Caki2 (cell line): ENCODE data around the gene AGBL1. TPM values are rescaled to one million over a fixed set of nuclear protein-coding genes. Genes with fewer than 3 reads are reported as not detected.
A peak's percentile ranks its signal among the peaks of the same experiment; 100 is the strongest.
"Not testable (repeated sequence)": the region's sequence is repeated elsewhere in the genome, so short reads cannot be mapped to it uniquely, and the experiment has no call there.

Source experiments
- DNase-seq: peaks from one replicate; pipeline ENCODE4 v3.0.0-alpha.2; 2015; ENCODE audit warnings: low read depth
- in situ Hi-C: cut with HindIII; loops from 2 replicates; pipeline ENCODE4 v1.10.0; 2016; ENCODE audit warnings: low sequenced_read_pairs, low pct_unique_long_range_greater_than_20kb, mixed read lengths
- total RNA-seq: library from RNA; depleted of rRNA; stranded (reverse); fragments of >200 nt; shearing (Covaris generic); gene quantifications from 2 replicates; pipeline ENCODE4 v1.2.3, GENCODE V29; 2014; ENCODE audit warnings: low replicate concordance

AGBL1 gene
- total RNA-seq, 1 experiment from 2014 or later, result not detected

DNA sequence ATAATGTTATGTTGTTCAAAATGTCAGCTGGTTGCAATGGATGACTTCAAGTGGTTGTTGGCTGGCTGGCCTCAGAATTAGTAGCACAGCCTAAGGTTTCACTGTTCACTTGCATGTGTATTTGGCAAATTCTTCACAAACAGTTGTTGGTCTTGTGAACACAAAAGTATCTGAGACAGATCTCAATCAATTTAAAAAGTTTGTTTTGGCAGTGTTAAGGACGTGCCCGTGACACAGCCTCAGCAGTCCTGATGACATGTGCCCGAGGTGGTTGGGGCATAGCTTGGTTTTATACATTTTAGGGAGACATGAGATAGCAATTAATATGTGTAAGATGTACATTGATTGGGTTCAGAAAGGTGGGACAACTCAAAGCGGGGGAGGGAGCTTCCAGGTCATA lies 436.0 kb downstream of the AGBL1 start:
- in situ Hi-C loops, result no loop called here

DNA sequence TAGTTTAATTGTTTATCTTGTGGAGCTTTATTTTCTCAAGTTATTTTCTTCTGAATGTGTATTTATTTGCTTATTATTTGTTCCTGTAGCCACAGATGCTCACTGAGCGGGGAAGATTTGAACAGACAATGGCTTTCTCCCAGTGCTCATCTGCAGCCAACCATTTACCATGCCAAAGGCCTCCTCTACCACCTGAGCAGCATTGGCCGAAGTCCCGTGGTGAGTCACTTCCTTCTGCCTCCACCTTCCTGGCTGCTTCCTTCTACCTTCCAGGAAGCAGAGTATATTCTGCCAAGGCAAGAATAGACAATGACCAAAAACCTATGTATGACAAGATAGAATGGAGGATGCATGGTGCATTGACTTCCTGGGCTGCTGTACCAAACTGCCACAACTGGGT lies 443.1 kb downstream of the AGBL1 start:
- in situ Hi-C loops, result no loop called here
- DNase-seq, result no peak

More for the DNA sequence above, 436.0 kb downstream of the AGBL1 start:
- DNase-seq, result no peak

DNA sequence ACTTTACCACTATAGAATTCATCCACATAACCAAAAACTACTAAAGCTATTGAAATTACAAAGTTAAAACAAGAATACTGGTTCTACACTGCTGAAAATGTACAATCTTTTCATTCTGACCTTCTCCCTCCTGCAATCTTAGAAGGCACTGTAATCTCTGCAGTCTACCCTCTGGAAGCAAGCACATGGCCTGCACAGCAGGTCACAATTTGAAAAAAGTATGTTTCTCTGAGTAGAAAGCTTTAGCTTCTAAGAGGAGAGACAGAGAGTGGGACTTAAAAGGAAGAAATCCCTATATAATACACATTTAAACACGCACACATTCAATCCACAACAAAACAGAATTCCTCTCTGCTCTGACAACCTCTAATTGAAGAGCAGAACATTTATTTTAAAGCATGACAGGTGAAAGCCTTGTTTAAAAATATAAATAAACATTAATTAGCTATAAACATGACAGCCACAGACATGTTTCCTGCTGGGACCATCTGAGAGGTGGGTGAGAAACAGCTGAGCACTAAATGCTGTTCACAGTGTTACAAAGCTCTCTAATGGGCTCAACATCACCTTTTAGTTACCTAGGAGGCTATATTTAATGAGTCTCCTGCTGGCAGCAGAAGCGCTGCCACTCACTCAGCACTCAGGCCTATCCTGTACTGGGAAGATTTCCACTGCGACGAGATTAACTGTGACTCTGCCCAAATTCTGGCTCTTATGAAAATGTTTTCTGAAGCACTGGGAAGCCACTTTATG lies 447.4 kb downstream of the AGBL1 start:
- in situ Hi-C loops, result no loop called here
- no peak for DNase-seq

DNA sequence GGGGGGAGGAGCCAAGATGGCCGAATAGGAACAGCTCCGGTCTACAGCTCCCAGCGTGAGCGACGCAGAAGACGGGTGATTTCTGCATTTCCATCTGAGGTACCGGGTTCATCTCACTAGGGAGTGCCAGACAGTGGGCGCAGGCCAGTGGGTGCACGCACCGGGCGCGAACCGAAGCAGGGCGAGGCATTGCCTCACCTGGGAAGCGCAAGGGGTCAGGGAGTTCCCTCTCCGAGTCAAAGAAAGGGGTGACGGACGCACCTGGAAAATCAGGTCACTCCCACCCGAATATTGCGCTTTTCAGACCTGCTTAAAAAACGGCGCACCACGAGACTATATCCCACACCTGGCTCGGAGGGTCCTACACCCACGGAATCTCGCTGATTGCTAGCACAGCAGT lies 448.4 kb downstream of the AGBL1 start:
- in situ Hi-C loops, DNase-seq: not testable (repeated sequence)

DNA sequence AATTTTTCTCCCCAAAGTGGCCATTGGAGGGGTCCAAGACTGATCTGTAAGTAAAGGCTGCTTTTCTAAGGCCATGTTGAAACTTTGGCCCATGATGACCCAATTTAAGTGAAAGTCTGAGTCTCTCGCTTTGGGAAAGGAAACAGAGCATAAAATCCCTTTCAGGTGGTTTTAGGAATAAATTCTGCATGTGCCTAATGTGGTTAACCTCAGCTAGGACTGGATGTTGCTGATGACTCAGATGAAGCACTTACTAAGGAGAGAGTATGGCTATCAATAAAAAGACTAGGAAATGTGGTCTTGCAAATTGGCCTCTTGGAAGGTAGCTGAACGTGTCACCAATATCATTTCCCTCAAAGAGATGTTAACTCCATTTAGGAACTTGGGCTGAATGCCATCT lies 458.5 kb downstream of the AGBL1 start:
- in situ Hi-C loops, result no loop called here
- no peak for DNase-seq

DNA sequence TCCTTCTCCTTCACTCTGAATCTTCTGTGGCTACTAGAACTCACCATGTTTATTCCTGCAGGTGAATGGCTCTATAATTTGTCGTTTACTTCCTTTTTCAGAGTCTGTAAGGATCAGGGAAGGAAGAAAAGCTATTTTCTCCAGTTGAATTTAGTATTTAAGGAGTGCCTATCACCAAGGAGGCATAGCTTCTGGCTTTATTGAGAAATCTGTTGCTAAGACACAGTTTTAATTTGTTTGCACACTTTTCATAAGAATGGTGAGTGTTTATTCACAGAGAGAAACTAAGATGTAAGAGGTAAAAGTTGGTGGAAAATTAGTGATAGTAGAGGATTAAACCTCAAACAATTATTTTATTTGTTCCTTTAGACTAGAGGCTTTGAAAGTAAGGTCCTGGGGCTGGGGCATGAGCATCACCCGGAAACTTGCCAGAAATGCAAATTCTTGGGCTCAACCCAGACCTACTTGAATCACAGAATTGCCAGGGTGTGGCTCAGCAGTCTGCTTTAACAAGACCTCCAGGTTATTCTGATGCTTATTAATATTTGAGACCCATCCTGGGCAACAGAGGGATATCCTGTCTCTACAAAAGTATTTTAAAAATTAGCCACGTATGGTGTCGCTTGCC lies 461.3 kb downstream of the AGBL1 start:
- in situ Hi-C loops, result no loop called here
- DNase-seq, result no peak

DNA sequence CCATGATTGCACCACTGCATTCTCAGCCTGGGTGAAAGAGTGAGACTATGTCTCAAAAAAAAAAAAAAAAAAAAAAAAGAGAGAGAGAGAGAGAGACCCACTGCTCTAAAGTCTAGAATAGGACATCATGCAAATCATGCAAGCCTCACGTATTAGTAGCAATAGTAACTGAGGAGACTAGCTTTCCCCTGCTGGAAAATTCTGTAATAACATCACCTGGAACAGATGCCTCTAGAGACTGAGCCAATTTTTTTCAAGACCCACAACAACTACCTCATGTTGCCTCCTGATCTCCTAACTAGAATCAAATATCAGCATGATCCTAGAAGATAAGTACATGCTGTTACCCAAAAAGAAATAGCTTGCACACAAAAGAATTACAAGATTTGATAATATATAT lies 461.9 kb downstream of the AGBL1 start:
- no peak for DNase-seq
- in situ Hi-C loops, result no loop called here

DNA sequence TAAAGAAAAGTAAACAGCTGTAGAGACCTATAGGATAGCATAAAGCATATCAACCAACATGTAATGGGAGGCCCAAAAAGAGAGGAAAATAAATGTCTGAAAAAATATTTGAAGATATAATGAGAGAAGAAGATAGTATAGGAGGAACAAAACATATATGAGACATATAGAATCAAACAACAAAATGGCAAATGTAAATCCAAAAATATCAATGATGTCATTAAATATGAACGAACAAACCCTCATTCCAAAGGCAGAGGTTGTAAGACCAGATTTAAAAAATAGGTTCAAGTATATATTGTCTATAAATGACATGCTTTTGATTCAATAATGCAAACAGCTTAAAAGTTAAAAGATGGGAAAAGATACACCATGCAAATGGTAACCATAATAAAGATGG lies 470.4 kb downstream of the AGBL1 start:
- DNase-seq, result no peak
- in situ Hi-C loops, result no loop called here

DNA sequence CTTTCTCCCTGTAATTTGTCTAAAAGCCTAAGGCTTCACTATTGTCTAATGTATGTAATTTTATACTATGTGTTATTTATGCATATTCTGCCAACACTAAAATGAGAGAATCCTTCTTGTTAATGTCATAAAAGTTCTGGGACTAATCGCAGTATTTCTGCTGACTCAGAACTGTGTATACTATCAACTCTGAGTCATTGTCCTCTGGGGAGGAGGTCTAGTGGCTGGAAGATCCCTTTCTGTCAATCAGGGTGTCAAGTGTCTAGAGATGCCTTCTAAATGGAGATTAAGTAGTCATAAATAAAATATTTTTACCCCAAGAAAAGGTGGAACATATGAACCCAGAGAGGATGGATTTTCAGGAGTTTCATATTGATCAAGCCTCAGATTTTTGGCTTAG lies 473.4 kb downstream of the AGBL1 start:
- peak; percentile 3 for DNase-seq
- in situ Hi-C loops, result no loop called here

DNA sequence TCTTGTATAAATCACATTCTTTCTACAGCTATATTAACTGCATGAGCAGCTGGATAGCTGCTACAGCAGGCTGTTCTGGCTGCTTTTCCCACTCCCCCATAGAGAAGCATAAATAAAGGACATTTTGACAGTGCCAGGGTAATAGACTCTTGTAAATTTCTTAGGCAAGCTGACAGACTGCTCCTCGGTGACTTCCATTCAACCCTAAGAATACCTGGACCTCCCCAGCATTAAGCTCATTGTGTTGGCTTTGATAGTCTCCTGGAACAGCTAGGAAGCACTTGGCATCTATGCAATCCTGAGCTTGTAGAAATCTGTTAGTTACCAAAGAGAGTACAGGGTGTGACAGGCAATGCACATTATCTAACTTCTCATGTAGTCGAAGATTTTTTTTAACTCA lies 475.4 kb downstream of the AGBL1 start:
- DNase-seq, result no peak
- in situ Hi-C loops, result no loop called here

DNA sequence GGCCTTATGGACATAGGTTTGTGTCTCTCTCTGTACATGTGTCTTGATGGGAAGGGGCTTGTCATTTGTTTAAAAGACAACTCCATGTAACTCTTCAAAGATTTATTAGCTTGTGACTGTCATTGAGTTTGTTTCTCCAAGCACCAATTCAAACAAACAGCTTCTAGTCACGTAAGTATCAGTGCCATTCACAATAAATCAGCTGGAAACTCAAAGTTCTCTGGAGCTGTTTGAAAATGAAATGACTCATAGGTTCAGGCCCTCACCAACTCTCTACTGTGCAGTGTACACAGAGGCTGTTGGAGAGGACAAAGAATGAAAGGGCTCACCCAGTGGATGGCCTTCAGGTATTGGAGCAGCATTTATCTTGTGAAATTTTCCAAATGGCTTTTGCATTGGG lies 476.3 kb downstream of the AGBL1 start:
- in situ Hi-C loops, result no loop called here
- no peak for DNase-seq

DNA sequence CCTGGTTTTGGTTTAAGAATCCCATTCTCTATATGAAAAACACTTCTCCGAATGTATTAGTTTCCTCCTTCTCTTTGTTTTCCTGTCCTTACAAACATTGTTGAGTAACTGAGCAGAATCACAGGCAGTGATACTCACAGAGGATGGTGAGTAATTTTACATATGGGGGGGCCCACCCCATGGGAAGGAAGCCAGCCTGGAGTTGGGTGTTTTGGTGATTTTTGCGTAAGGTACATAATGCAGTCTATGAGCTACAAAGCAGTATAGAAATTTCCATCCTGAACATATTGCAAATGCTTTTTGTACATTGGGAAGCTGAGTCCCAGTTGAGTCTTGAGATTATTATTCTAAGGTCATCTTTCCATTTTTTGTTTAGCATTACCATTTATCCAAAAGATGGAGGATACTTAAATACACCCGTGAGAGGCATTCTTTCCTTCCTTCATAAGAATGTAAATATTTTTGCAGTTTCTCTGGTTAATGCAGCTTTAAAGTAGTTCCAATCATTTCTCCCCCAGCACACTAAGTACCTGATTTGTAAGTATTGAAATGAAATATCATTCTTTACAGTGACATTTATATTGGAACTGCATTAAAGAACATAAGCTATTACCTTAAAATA lies 476.8 kb downstream of the AGBL1 start:
- DNase-seq, result no peak
- in situ Hi-C loops, result no loop called here

DNA sequence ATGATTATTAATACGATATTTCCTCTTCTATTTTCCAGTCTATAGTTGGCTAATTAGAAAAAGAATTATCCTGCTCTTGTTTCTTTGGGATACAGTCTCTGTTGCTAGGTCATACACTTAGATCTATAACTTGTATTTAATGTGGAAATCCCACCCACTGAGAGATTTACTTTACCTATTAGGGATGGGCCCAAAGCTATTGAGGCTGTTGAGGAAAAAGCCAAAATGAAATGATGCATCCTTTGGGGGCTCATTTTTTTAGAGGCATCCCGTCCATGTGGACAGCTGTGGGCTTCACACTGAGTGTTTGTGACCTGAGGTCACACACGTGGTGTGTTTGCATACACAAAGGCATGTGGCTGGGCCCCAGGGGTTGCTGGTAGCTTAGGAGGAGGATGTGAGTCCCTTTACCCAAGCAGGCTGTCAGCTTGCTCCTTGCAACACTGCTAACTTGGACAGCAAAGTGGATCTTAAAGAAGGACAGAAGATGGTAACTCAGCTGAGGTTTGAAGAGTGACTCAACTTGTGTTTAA lies 477.4 kb downstream of the AGBL1 start:
- in situ Hi-C loops, result no loop called here

DNA sequence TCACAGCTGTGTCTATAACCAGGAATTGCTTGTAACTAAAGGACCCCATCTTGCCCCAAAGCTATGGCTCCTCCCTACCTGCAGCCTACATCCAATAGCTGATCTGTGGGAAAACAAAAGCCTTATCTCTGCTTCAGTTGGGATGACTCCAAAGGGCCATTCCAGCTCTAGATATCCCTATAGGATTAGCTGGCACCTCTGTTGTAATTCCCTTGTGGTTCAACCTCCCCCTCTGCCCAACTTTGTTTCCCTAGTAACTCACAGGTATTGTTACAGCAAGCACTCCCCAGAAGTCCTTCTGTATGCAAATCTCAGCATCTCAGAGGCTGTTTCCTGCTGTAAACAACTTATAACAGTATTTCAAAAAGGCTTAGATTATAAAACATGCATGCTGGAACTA lies 478.6 kb downstream of the AGBL1 start:
- no peak for DNase-seq
- in situ Hi-C loops, result no loop called here

More for the DNA sequence above, 477.4 kb downstream of the AGBL1 start:
- DNase-seq, result no peak

DNA sequence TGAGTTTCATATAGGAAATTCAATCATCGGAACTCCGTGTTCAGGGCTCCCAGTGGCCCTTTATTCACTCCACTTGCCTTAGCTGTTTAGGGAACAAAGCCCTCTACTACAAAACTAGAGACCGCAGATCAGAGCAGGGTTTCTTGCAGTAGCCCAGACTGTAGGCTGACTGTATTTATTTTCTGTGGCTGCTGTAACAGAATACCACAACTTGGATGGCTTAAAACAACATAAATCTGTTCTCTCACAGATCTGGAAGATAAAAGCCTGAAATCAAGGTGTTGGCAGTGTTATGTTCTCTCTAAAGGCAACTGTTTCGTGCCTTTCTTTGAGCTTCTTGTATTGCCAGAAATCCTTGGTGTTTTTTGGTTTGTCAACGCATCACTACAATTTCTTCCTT lies 479.0 kb downstream of the AGBL1 start:
- in situ Hi-C loops, result no loop called here
- DNase-seq, result no peak

DNA sequence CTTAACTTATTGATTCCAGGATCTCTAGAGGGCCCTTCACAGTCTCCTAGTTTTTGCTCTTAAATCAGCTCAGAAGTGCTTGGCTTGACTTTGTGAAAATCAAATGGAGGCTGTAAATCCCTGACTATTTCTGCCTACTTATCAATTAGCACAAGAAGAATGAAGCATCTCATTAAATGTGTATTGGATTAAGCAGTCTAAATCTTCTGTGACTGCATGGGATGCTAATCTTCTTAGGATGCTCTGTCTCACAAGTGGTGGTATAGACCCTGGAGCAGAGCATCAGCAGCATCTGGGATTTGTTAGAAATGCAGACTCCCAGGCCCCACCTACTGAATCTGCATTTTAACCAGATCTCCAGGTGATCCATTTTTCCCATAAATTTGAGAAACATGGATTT lies 488.7 kb downstream of the AGBL1 start:
- in situ Hi-C loops, result no loop called here
- no peak for DNase-seq

DNA sequence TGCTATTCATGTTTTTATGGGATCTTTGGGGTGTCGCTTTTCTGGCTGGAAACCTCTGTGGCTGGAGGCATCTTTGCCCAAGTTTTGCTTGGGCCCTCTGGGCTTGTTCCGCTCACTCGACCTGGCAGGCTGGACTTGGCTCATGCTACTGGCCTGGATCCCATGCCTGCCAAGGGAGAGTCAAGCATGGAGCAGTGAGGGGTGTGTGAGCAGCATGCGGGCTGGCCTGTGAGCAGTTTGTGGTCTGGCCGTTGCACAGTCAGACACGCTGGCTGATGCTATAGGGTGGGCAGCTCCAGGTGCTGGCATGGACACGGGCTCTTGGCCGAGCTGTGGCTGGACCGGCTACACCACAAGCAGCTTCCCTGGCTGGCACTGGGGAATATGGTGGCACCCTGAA lies 491.1 kb downstream of the AGBL1 start:
- DNase-seq, result no peak
- in situ Hi-C loops, result no loop called here

DNA sequence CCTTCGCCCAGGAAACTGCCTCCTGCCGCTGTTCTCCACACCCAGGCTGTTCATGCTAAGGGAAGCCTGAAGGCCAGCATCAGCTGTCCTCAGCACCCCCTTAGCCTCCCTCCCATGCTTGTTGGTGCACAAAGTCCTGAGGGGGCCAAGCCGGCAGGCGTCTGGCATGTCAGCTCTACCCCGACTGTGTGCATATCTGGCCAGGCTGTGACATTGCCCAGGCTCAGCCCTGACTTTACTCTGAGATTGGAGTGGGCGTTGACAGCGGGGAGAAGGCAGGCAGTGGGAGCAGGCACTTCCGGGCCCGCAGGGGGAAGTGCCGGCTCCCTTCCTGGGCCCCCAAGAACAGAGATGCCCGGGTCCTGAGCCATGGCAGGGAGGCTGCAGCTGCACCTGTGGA lies 492.2 kb downstream of the AGBL1 start:
- in situ Hi-C loops, result no loop called here
- no peak for DNase-seq

DNA sequence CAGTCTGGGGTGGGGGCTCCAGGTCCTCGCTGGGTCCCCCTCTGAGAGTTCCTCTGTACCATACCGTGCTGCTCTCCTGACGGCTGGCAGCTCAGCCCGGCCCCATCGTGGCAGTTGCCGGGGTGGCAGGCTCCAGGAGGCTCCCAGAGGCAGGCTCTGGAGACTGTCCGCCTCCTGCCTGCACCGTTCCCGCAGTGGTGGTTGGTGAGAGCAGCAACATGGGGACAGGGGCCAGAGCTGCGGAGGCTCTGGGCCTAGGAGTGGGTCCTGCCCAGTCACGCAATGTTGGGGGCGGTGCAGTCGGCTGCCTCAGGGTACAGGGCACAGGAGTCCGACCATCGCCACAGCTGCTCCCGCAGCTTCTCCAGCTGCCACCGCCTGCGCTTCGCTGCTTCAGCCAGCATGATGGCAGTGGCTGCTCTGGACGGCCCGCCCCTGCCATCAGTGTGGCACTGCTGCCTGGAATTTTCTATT lies 492.7 kb downstream of the AGBL1 start:
- no peak for DNase-seq
- in situ Hi-C loops, result no loop called here
